ENCODE data around the gene CDC40.
A peak's percentile ranks its signal among the peaks of the same experiment; 100 is the strongest.

Gene CDC40

DNA sequence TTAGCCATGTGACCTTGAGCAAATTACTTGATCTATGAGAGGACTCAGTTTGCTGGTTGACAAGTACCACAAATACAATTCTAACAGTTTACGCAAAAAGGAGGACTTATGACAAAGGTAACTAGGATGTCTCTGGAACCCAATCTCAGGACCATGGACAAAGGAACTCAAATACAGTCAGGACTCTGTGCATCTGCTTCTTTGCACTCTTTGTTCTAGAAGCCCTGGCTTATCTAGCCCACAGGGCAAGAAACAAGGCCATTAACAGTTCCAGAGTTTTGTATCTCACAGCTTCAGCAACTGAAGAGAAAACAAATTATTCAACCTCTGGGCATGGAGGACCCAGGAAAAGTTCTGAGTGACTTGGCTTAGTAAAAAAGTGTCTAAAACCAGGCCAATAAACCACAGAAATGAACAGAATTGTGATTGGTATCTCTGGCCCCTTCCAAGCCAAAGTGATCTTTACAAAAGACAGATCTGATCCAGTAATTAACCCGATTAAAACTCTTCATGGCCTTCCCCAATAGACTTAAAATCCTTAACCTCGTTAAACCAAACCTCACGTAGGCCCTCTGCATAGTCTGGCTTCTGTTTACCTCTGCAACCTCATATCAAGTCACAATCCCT lies 6.6 kb upstream of the CDC40 start:
- TF ChIP-seq, protein P1, sequence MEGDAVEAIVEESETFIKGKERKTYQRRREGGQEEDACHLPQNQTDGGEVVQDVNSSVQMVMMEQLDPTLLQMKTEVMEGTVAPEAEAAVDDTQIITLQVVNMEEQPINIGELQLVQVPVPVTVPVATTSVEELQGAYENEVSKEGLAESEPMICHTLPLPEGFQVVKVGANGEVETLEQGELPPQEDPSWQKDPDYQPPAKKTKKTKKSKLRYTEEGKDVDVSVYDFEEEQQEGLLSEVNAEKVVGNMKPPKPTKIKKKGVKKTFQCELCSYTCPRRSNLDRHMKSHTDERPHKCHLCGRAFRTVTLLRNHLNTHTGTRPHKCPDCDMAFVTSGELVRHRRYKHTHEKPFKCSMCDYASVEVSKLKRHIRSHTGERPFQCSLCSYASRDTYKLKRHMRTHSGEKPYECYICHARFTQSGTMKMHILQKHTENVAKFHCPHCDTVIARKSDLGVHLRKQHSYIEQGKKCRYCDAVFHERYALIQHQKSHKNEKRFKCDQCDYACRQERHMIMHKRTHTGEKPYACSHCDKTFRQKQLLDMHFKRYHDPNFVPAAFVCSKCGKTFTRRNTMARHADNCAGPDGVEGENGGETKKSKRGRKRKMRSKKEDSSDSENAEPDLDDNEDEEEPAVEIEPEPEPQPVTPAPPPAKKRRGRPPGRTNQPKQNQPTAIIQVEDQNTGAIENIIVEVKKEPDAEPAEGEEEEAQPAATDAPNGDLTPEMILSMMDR (IDR thresholded peaks at IDR 0.05; ENCODE audit: low read depth, low read length): no peak
- no peak for DNase-seq (ENCODE audit: extremely low read depth, low read depth)

DNA sequence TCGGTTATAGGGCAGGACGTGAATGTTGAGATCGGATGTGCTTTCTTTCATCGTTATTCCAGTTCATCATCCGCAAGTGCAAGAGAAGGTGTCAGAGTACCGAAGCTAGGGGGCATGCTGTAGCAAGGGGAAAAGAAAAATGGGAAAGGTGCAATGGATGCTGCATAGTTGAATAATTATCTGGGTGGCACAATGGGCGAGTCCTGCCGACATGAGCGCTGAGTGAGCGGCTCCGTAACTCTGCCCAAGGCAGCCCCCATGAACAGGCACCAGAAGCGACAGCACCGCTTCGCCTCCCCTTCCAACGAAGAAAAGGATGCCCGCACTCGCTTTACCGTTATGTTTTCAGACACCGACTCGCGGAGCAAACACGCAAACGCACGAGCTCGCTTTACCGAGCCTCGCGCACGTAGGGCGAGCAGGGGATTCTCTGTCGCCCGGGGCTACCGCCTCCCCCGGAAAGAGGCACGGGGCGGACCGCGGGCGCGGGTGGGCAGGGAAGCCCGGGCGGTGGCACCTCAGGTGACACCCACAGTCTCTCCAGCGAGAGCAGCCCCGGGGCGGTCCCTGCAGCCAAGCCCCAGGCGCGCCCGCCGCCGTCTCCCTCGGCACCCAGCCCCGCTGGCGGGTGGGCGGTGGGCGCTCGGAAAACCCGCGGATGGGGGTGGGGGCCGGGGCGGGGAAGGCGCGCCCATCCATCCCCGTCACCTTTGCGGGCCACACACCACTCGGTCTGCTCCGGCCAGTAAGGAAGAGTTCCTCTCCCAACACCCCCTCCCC lies 1.4 kb upstream of the CDC40 start:
- TF ChIP-seq, protein P1 (IDR thresholded peaks at IDR 0.05; ENCODE audit: low read depth, low read length): peak; percentile 80
- no peak for DNase-seq (ENCODE audit: extremely low read depth, low read depth)

DNA sequence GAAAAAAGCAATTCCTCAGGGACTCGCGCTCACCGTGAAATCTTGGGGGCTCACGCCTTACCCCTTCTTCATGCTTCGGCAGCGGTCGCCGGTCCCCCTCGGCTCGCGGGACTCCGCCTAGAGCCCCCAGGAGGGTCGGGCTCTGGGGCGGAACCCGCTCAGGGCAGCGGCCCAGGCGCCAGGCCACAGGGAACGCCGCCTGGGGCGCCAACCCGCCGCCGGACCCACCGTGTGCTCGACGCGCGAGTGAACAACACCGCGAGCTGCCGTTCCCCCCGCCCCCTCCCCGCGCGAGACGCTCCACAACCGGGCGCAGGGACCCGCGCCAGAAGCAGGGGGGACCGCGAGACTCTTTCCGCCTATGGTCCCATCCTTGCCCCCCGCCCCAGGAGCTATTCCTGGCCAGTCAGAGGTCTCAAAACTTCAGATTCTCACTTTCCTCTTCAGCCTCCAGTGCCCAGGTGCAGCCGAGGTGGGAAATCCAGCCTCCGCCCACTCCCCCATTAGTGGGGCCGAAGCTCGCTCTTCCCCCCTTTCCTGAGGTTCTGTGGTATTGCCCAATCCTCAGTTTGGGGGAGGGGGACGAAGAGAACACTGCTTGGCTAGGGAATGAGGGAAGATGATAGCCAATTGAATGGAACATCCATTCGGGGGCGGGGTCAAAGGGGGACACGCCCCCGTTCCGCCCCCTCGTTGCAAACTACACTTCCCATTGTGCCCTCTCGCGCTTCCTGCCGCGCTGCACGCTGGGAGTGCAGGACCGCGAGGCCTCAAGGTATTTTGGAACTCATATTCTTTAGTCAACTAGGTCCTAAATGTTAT lies 610 bp upstream of the CDC40 start, which contains the start of gene WASF1:
Gene WASF1, minus strand, starts transcription at position 265 of the 822 bp plus-strand sequence. CDS start 52,069 bp downstream, outside the sequence.
- TF ChIP-seq, protein P1 (IDR thresholded peaks at IDR 0.05; ENCODE audit: low read depth, low read length): no peak
- peak; percentile 97 for DNase-seq (ENCODE audit: extremely low read depth, low read depth)

DNA sequence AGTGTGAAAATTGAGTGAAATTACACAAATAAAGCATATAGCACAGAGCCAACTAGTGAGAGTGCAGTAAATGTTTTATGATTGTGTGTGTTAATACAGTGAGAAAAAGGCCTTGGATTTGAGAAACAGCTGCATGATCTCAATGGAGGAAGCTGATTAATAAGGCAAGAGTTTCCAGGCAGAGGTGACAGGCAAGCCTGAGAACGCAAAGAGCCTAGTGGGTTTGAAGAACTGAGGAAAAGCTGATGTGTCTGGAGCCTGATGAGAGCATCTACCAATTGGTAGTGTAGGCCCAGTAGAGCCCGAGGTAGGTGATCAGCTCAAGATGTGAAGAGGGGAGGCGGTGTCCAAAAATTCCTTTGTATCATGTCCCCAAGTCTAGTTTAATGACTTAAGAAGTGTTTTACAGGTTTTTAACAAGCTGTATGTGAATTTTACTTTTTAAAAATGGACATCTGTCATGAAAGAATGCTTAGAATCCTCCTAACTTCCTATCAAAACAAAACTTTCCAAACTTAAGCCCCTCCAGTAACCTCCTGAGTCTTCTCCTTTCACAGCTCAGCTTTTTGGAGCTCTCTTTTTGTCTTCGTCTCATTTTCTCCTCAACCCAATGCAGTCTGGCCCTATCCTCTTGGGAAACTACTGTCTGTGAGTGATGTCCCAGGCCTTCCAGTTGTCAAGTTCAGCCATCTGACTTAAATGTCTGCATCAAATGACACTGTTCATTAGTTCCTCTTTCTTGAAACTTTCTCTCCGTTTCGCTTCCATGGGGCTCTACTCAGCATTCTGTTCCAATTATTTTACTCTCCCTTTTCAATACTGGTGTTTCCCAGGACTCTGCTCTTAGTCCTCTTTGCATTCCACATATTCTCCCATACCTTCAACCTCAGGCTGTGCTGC lies 1.2 kb downstream of the CDC40 start:
- TF ChIP-seq, protein P1 (IDR thresholded peaks at IDR 0.05; ENCODE audit: low read depth, low read length): no peak
- no peak for DNase-seq (ENCODE audit: extremely low read depth, low read depth)

DNA sequence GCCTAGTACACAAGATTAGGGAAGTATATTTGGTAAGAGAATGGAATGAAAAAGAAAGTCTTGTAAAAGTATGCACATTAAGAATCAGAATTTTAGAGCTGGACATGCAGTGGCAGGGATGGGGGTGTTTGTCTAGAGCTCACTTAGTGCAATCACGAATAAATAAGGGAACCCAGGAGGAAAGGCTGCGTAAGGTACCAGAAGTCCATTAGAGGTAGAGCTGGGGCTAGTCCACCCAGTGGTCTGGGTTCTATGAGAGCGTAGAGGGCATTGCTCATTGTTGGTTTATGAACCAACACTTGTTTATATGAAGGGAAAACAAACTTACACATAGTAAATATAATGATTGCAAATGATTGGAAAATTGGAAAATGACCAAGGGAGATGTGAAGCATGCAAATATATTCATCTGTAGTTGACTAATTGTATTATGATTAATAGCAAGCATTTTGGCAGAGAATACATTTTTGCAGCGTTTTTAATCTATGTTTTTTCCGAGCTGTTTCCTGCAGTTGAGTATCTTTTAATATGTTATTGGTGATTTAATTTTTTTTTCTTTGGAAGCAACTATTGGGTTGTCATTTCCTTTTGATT lies 3.2 kb downstream of the CDC40 start:
- TF ChIP-seq, protein P1 (IDR thresholded peaks at IDR 0.05; ENCODE audit: low read depth, low read length): no peak

DNA sequence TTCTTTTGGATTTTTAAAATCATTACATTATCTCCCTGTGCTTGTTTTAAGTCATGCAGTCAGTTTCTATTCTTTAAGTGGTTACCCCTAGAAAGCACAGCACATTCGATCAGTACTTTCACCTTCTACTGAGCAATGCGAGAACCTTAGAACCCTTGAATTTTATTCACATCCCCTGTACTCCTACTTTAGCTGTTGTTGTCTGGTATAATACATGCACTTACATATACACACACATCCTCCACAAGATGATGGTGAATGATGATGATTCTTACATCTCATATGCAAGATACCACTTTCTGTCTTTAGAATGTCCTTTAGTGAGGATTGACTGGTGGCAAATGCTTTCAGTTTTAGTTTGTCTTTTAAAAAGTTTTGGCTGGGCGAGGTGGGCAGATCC lies 5.7 kb downstream of the CDC40 start:
- DNase-seq (ENCODE audit: extremely low read depth, low read depth): no peak
- TF ChIP-seq, protein P1 (IDR thresholded peaks at IDR 0.05; ENCODE audit: low read depth, low read length): no peak

More for the DNA sequence above, 3.2 kb downstream of the CDC40 start:
- no peak for DNase-seq (ENCODE audit: extremely low read depth, low read depth)

Data from AG09319 (cell line).